ELR (cell line): ENCODE data around the gene SPOCK3.
"Not testable (repeated sequence)": the region's sequence is repeated elsewhere in the genome, so short reads cannot be mapped to it uniquely, and the experiment has no call there.

ENCODE experiments used
- DNase-seq: peaks from one replicate; pipeline ENCODE4 v3.0.0-alpha.2; 2015; ENCODE audit warnings: low read depth

Gene SPOCK3

GRCh38 chr4:166823126-166823525 lies 411.2 kb downstream of the SPOCK3 start:
- peak; percentile 41 for DNase-seq

- no peak for DNase-seq
These were observed 411.9 kb downstream of the SPOCK3 start for GRCh38 chr4:166822386-166822785.

- peak; percentile 38 for DNase-seq
These were observed 417.4 kb downstream of the SPOCK3 start for GRCh38 chr4:166816890-166817289.

GRCh38 chr4:166808380-166808779 lies 425.9 kb downstream of the SPOCK3 start:
- DNase-seq = no peak

- no peak for DNase-seq
These were observed 431.9 kb downstream of the SPOCK3 start for GRCh38 chr4:166802346-166802745.

- no peak for DNase-seq
These were observed 436.2 kb downstream of the SPOCK3 start for GRCh38 chr4:166798126-166798525.

- no peak for DNase-seq
These were observed 456.5 kb downstream of the SPOCK3 start for GRCh38 chr4:166777760-166778159.

GRCh38 chr4:166763018-166763417 lies 471.3 kb downstream of the SPOCK3 start:
- no peak for DNase-seq

GRCh38 chr4:166741742-166742141 lies 492.6 kb downstream of the SPOCK3 start:
- no peak for DNase-seq

- DNase-seq = not testable (repeated sequence)
These were observed 495.1 kb downstream of the SPOCK3 start for GRCh38 chr4:166739215-166739614.

- no peak for DNase-seq
These were observed 496.9 kb downstream of the SPOCK3 start for GRCh38 chr4:166737430-166737829.

- DNase-seq = no peak
These were observed 498.7 kb downstream of the SPOCK3 start for GRCh38 chr4:166735553-166735952.

GRCh38 chr4:166734797-166735196 lies 499.5 kb downstream of the SPOCK3 start:
- no peak for DNase-seq

- DNase-seq = no peak
These were observed 500.6 kb downstream of the SPOCK3 start for GRCh38 chr4:166733686-166734085.

- no peak for DNase-seq
These were observed 507.5 kb downstream of the SPOCK3 start for GRCh38 chr4:166726832-166727231.

- peak; percentile 10 for DNase-seq
These were observed 509.9 kb downstream of the SPOCK3 start for GRCh38 chr4:166724369-166724768.

- no peak for DNase-seq
These were observed 510.7 kb downstream of the SPOCK3 start for GRCh38 chr4:166723532-166724140.

GRCh38 chr4:166715748-166716713 lies 518.3 kb downstream of the SPOCK3 start:
- DNase-seq = not testable (repeated sequence)

GRCh38 chr4:166700592-166700991 lies 533.7 kb downstream of the SPOCK3 start:
- no peak for DNase-seq

GRCh38 chr4:166688835-166689234 lies 545.5 kb downstream of the SPOCK3 start:
- DNase-seq = no peak

GRCh38 chr4:166687828-166688227 lies 546.5 kb downstream of the SPOCK3 start:
- no peak for DNase-seq
